GM12878 (cell line): Measurements from ENCODE around the gene KCNK4. TPM values are rescaled to one million over a fixed set of nuclear protein-coding genes. Genes with fewer than 3 reads are reported as not detected.

Source experiments
- CHD1 ChIP-seq: IDR thresholded peaks from 2 replicates; pipeline ENCODE4 v1.6.1; 2012; ENCODE audit warnings: low read depth, low read length, improper control_type of control experiment
- EGR1 ChIP-seq, 2 experiments: IDR thresholded peaks; 1 replicate in 1 of 2; 2 replicates in 1 of 2; pipeline ENCODE4 v1.6.1; 2011 to 2012; ENCODE audit warnings: low read depth in 2 of 2, low read length in 2 of 2, borderline replicate concordance in 1 of 2, mild to moderate bottlenecking in 1 of 2, moderate library complexity in 1 of 2
- ETV6 ChIP-seq, 2 experiments: fragments of 450-650 bp in 1 of 2; IDR thresholded peaks in 1 of 2; conservative IDR thresholded peaks in 1 of 2; 2 replicates each; pipeline ENCODE4 v1.6.1; 2014; ENCODE audit warnings: antibody characterized with exemption in 1 of 2, borderline replicate concordance in 1 of 2, low read depth in 1 of 2, mild to moderate bottlenecking in 1 of 2, moderate library complexity in 1 of 2
- GABPA ChIP-seq: IDR thresholded peaks from 2 replicates; pipeline ENCODE4 v1.6.1; 2014; ENCODE audit warnings: antibody characterized with exemption, low read depth, mild to moderate bottlenecking, inconsistent platforms
- JUND ChIP-seq: IDR thresholded peaks from 2 replicates; pipeline ENCODE4 v1.6.1; 2012; ENCODE audit warnings: low read depth, mild to moderate bottlenecking, low read length, improper control_type of control experiment, moderate library complexity
- KAT2A ChIP-seq: conservative IDR thresholded peaks from 2 replicates; pipeline ENCODE4 v1.6.1; 2011; ENCODE audit warnings: low read depth, low read length; ENCODE audit not compliant: control insufficient read depth
- NBN ChIP-seq: fragments of 450-650 bp; IDR thresholded peaks from 2 replicates; pipeline ENCODE4 v1.6.1; 2016
- POLR2AphosphoS5 ChIP-seq: IDR thresholded peaks from 2 replicates; pipeline ENCODE4 v1.6.1; 2011; ENCODE audit warnings: mild to moderate bottlenecking, low read length, inconsistent platforms
- RB1 ChIP-seq: fragments of 450-650 bp; formaldehyde crosslinking; IDR thresholded peaks from 2 replicates; pipeline ENCODE4 v1.6.1; 2017; ENCODE audit warnings: mild to moderate bottlenecking, borderline replicate concordance
- SMAD1 ChIP-seq: fragments of 450-650 bp; IDR thresholded peaks from 2 replicates; pipeline ENCODE4 v1.6.1; 2018; ENCODE audit warnings: mild to moderate bottlenecking, low read depth; ENCODE audit not compliant: partially characterized antibody
- SP1 ChIP-seq: IDR thresholded peaks from one replicate; pipeline ENCODE4 v1.6.1; 2011; ENCODE audit warnings: low read depth, low read length
- TCF12 ChIP-seq: IDR thresholded peaks from 2 replicates; pipeline ENCODE4 v1.6.1; 2011; ENCODE audit warnings: low read depth, mild to moderate bottlenecking, low read length
- ZNF217 ChIP-seq: fragments of 450-650 bp; IDR thresholded peaks from 2 replicates; pipeline ENCODE4 v1.6.1; 2017; ENCODE audit warnings: antibody characterized with exemption, mild to moderate bottlenecking
- polyA plus RNA-seq, 11 experiments: library from polyadenylated mRNA; depleted of rRNA in 4 of 11; unstranded in 6 of 11; stranded (reverse) in 5 of 11; fragments of >200 nt; fragmentation: Nextera tagmentation in 4 of 11; fragmentation: Illumina TruSeq in 1 of 11; extraction: Ambion mirVana in 4 of 11; extraction: Trizol in 1 of 11; gene quantifications; 1 replicate in 1 of 11; 2 replicates in 10 of 11; pipeline versions ENCODE4 v1.2.1 to v1.2.3, GENCODE V29; 2011 to 2016; ENCODE audit warnings: inconsistent platforms in 2 of 11, missing spikeins in 2 of 11, low read depth in 1 of 11
- total RNA-seq, 4 experiments: library from RNA; depleted of rRNA in 3 of 4; stranded (reverse); fragments of >200 nt in 3 of 4; fragmentation: Illumina TruSeq in 1 of 4; extraction: Trizol in 1 of 4; gene quantifications; 2 replicates each; pipeline versions ENCODE4 v1.2.1 to v1.2.3, GENCODE V29; 2013 to 2021
- TF ChIP-seq, protein P1 (sequence below): fragments of 450-650 bp; IDR thresholded peaks from 2 replicates; pipeline ENCODE4 v1.6.1; 2017; ENCODE audit warnings: mild to moderate bottlenecking

Gene KCNK4
- total and polyA plus RNA-seq, 10 of the 15 experiments (the other 5 are each of a cell fraction or from before 2014, with no cell fraction given) = 0.04 TPM; not detected in 9

- TF ChIP-seq, protein P1, sequence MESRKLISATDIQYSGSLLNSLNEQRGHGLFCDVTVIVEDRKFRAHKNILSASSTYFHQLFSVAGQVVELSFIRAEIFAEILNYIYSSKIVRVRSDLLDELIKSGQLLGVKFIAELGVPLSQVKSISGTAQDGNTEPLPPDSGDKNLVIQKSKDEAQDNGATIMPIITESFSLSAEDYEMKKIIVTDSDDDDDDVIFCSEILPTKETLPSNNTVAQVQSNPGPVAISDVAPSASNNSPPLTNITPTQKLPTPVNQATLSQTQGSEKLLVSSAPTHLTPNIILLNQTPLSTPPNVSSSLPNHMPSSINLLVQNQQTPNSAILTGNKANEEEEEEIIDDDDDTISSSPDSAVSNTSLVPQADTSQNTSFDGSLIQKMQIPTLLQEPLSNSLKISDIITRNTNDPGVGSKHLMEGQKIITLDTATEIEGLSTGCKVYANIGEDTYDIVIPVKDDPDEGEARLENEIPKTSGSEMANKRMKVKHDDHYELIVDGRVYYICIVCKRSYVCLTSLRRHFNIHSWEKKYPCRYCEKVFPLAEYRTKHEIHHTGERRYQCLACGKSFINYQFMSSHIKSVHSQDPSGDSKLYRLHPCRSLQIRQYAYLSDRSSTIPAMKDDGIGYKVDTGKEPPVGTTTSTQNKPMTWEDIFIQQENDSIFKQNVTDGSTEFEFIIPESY = no peak
- TF ChIP-seq SP1 = no peak
- peak; percentile 54; the same call in 1 of the 2 replicates for TF ChIP-seq ZNF217
- peak; percentile 49; the same call in 1 of the 2 replicates for TF ChIP-seq JUND
- peak; percentile 77 for TF ChIP-seq TCF12
- TF ChIP-seq EGR1 (IDR thresholded peaks at IDR 0.05; ENCODE audit: borderline replicate concordance in 1 of 2, low read depth in 2 of 2, low read length in 2 of 2) = peak in 1 of 2 experiments; percentile 97; a peak in 2 of 3 replicates
- no peak for TF ChIP-seq SMAD1
- peak; percentile 52; the same call in 1 of the 2 replicates for TF ChIP-seq NBN
- TF ChIP-seq POLR2AphosphoS5 = no peak
- no peak for TF ChIP-seq KAT2A
- peak in 1 of 2 experiments; percentile 33; a peak in 1 of 4 replicates for TF ChIP-seq ETV6 (conservative IDR thresholded peaks at IDR 0.05 in 1 of 2, IDR thresholded peaks at IDR 0.05 in 1 of 2; ENCODE audit: borderline replicate concordance in 1 of 2, low read depth in 1 of 2)
- no peak for TF ChIP-seq GABPA
- TF ChIP-seq RB1 = no peak
- TF ChIP-seq CHD1 = no peak
- TF ChIP-seq, all 136 proteins: peak for 41
Measured at GRCh38 chr11:64334764-64335735, 43.9 kb downstream of the KCNK4 start (continued).
